Sigmoid colon (tissue), 4 donors: ENCODE measurements around the gene MTUS2.

Source experiments
- POLR2A ChIP-seq, 2 donors: fragments of 450-650 bp; IDR thresholded peaks; one replicate each; pipeline ENCODE4 v1.6.1; 2016; ENCODE audit warnings: antibody characterized with exemption in 2 of 2, mild to moderate bottlenecking in 2 of 2, moderate library complexity in 2 of 2
- POLR2AphosphoS5 ChIP-seq, 4 donors: sonication (generic); formaldehyde crosslinking; IDR thresholded peaks; one replicate each; pipeline ENCODE4 v1.6.1; 2017; ENCODE audit warnings: antibody characterized with exemption in 4 of 4

GRCh38 chr13:28865951-28866350 is 45.8 kb downstream of the MTUS2 start:
- TF ChIP-seq POLR2A (IDR thresholded peaks at IDR 0.05): no peak
- TF ChIP-seq POLR2AphosphoS5 (IDR thresholded peaks at IDR 0.05): no peak
